Kidney (tissue), 14 donors: ENCODE results near the gene MESP1. TPM values are rescaled to one million over a fixed set of nuclear protein-coding genes. Genes with fewer than 3 reads are reported as not detected.
A peak's percentile ranks its signal among the peaks of the same experiment; 100 is the strongest.

ENCODE experiments used
- DNase-seq, 5 donors: peaks; one replicate each; pipeline ENCODE4 v3.0.0-alpha.2; 2013 to 2020
- FAIRE-seq: peaks from 2 replicates; lab custom pipeline; 2012; peaks lifted over from hg19 to GRCh38; lab: Jason Lieb, UNC
- H3K27ac ChIP-seq, 2 donors: one replicate each; pipeline ENCODE4 v1.7.0; 2013; ENCODE audit warnings: low read depth in 2 of 2, low read length in 2 of 2, inconsistent platforms in 1 of 2
- H3K27me3 ChIP-seq: one replicate; pipeline ENCODE4 v1.7.1; 2013; ENCODE audit warnings: low read length, inconsistent platforms; ENCODE audit not compliant: control insufficient read depth, insufficient read depth
- H3K36me3 ChIP-seq, 3 donors: one replicate each; pipeline versions ENCODE4 v1.7.0 to v1.7.1; 2013; ENCODE audit warnings: low read length in 3 of 3, control low read depth in 1 of 3, inconsistent platforms in 1 of 3; ENCODE audit not compliant: insufficient read depth in 3 of 3, control insufficient read depth in 2 of 3
- H3K4me1 ChIP-seq, 3 donors: one replicate each; pipeline versions ENCODE4 v1.7.0 to v1.7.1; 2013; ENCODE audit warnings: low read length in 3 of 3, inconsistent platforms in 1 of 3, low read depth in 1 of 3; ENCODE audit not compliant: control insufficient read depth in 2 of 3, insufficient read depth in 2 of 3
- H3K4me3 ChIP-seq, 3 donors: one replicate each; pipeline versions ENCODE4 v1.7.0 to v1.8.1; 2013; ENCODE audit warnings: low read length in 3 of 3, control low read depth in 1 of 3, inconsistent platforms in 1 of 3
- H3K9ac ChIP-seq, 3 donors: one replicate each; pipeline versions ENCODE4 v1.7.0 to v1.7.1; 2013; ENCODE audit warnings: low read length in 3 of 3, control low read depth in 1 of 3, inconsistent platforms in 1 of 3
- H3K9me3 ChIP-seq, 3 donors: one replicate each; pipeline versions ENCODE4 v1.7.0 to v1.7.1; 2013; ENCODE audit warnings: low read length in 3 of 3, control low read depth in 1 of 3, inconsistent platforms in 1 of 3; ENCODE audit not compliant: control insufficient read depth in 2 of 3, insufficient read depth in 1 of 3
- intact Hi-C: fragments of 100-400 bp; cut with DNase I; formaldehyde crosslinking; loops from one replicate; pipeline ENCODE4 v1.11.1; 2022
- polyA plus RNA-seq: library from polyadenylated mRNA; stranded (reverse); fragments of 350-450 nt; fragmentation: Illumina TruSeq; extraction: RNeasy Lipid Tissue Mini Kit (QIAGEN cat#74804); gene quantifications from one replicate; pipeline ENCODE4 v1.2.3, GENCODE V29; 2014; ENCODE audit warnings: low read depth, low replicate concordance; ENCODE audit not compliant: insufficient read depth
- total RNA-seq: library from RNA; stranded (reverse); fragmentation: NEBNext Ultra II Directional; extraction: Animal tissue kit (Norgen Biotek cat#: 25700); gene quantifications from one replicate; pipeline ENCODE4 v1.2.1, GENCODE V29; 2021
- TF ChIP-seq, protein P1 (sequence below): IDR thresholded peaks from 3 replicates; pipeline ENCODE4 v1.5.1; 2012; ENCODE audit warnings: mild to moderate bottlenecking, moderate library complexity, borderline replicate concordance; ENCODE audit not compliant: insufficient read depth; ENCODE audit errors: extremely low read depth
- donor health status: control.
- donor health status: control.
- donor health status: control.
- donor health status: control.
- donor health status: control.
- donor health status: DM: yes; HTN: yes; CAD: no.
- donor health status: Normal renal cell carcinoma (clear cell type).

The MESP1 gene
- total and polyA plus RNA-seq, 2 donors from 2014 or later, result 2.1 to 6.0 TPM

DNA sequence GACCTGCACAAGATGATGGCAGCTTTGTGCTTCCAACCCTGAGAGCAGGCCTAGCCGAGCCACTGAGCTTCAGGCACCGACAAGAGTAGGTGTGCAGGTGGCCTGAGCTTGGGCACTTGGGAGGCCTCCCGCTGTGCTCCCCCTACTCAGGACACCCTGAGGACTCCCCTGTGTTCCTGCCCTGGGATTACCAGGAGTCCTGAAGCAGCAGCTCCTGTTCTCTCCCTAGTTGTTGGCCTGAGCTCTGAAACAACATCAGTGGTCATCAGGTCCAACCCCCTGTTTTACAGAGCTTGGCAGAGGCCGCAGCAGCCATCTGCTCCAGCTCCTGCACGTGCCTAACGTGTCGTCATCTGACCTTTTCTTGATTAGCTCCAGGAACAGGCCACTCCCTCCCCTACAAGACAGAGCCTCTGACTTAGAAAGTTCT, 17.0 kb upstream of the MESP1 start:
- peak in 1 of 5 donors; percentile 76 for DNase-seq
- Histone ChIP-seq H3K4me1 (peaks cover 0 to 17% (median 12%) of the 10 kb centered on the region in 3 donors), H3K27me3 (no peaks in the 10 kb centered on the region), H3K4me3 (no peak overlapping the region), H3K36me3 (no peaks in the 10 kb centered on the region), H3K9me3 (no peaks in the 10 kb centered on the region), H3K9ac (no peak overlapping the region), H3K27ac (peak overlapping the region in 1 of 2 donors; percentile 20)
- FAIRE-seq, result no peak
- intact Hi-C loops, result no loop called here
- TF ChIP-seq, protein P1, sequence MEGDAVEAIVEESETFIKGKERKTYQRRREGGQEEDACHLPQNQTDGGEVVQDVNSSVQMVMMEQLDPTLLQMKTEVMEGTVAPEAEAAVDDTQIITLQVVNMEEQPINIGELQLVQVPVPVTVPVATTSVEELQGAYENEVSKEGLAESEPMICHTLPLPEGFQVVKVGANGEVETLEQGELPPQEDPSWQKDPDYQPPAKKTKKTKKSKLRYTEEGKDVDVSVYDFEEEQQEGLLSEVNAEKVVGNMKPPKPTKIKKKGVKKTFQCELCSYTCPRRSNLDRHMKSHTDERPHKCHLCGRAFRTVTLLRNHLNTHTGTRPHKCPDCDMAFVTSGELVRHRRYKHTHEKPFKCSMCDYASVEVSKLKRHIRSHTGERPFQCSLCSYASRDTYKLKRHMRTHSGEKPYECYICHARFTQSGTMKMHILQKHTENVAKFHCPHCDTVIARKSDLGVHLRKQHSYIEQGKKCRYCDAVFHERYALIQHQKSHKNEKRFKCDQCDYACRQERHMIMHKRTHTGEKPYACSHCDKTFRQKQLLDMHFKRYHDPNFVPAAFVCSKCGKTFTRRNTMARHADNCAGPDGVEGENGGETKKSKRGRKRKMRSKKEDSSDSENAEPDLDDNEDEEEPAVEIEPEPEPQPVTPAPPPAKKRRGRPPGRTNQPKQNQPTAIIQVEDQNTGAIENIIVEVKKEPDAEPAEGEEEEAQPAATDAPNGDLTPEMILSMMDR, result no peak

GRCh38 chr15:89767411-89767915, 16.4 kb upstream of the MESP1 start:
- no peaks in the 10 kb centered on the region for H3K36me3 ChIP-seq
- intact Hi-C loops, result no loop called here
- peak overlapping the region in 1 of 2 donors; percentile 20 for H3K27ac ChIP-seq
- no peak overlapping the region for H3K4me3 ChIP-seq
- peaks cover 0 to 17% (median 12%) of the 10 kb centered on the region in 3 donors for H3K4me1 ChIP-seq
- H3K9me3 ChIP-seq, result no peaks in the 10 kb centered on the region
- H3K27me3 ChIP-seq, result no peaks in the 10 kb centered on the region
- H3K9ac ChIP-seq, result no peak overlapping the region
- FAIRE-seq (no peak), DNase-seq (peak in 1 of 5 donors; percentile 71)
- TF ChIP-seq, protein P1, result no peak

GRCh38 chr15:89766357-89767311, 15.6 kb upstream of the MESP1 start:
- TF ChIP-seq, protein P1, result no peak
- no peaks in the 10 kb centered on the region for H3K27me3 ChIP-seq
- H3K4me3 ChIP-seq, result no peak overlapping the region
- FAIRE-seq (no peak), DNase-seq (peak in 1 of 5 donors; percentile 70)
- no peak overlapping the region for H3K9ac ChIP-seq
- no peaks in the 10 kb centered on the region for H3K36me3 ChIP-seq
- intact Hi-C loops, result no loop called here
- H3K27ac ChIP-seq, result no peak overlapping the region
- no peaks in the 10 kb centered on the region for H3K9me3 ChIP-seq
- H3K4me1 ChIP-seq, result peaks cover 0 to 17% (median 13%) of the 10 kb centered on the region in 3 donors
